Measurements from ENCODE around the gene TSR2.
"Not testable (repeated sequence)": the region's sequence is repeated elsewhere in the genome, so short reads cannot be mapped to it uniquely, and the experiment has no call there.

The TSR2 gene

GRCh38 chrX:54473993-54474859, 34.0 kb downstream of the TSR2 start:
- no peak for DNase-seq

- DNase-seq, result no peak
Observed at GRCh38 chrX:54479136-54480111, 39.2 kb downstream of the TSR2 start.

DNA sequence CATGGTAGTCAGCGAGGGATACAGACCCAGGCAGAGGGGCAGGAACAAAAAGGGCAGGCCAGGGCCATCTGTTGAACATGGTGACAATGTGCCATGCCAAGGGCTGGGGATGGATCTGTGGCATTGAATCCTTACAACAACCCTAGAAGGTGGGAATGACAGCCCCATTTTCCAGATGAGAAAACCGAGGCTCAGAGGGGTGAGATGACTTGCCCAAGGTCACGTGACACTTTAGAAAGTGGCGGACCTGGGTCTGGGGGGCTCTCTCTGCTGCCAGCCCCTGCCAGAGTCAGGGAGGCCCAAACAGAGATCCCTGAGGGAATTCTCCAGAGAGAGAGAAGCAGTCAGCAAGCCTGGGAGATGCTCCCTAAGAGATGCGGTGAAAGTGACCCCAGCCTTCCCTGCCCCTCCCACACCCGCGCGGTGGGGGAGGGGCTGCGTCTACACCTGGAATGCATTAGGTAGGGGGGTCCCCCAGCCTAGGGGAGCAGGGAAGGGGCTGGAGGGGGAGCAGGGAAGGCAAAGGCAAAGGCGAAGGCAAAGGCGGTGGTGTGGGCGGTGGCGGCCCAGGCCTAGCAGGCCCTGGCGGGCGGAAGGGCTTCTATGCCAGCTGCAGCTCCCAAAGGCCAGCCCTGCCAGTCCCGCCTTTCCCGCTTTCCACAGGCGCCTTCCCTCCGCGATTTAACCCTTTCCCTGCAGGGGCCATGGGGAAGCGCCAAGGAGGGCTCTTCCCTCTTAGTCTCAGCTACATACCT, 42.8 kb downstream of the TSR2 start:
- no peak for DNase-seq

DNA sequence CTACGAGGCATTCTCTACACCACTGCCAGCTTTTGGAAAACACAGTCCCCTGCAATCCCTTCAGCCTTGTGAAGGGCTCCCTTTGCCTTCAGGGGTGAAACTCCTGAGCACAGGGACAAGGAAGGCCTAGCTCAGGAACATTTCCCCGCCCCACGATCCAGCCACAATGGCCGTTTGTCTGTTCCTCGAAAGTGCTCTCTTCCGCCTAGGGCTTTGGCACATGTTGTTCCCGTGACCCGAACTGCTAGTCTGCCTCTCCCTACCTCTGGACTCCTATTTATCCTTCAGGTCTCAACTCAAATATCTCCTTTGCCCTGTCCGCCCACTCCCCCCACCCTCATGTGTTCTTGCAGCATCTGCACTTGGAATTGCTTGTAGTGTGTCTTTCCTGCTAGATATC, 43.7 kb downstream of the TSR2 start:
- no peak for DNase-seq

GRCh38 chrX:54484666-54485065, 44.5 kb downstream of the TSR2 start:
- no peak for DNase-seq

GRCh38 chrX:54489819-54490218, 49.6 kb downstream of the TSR2 start:
- DNase-seq, result not testable (repeated sequence)

- DNase-seq, result no peak
Observed at GRCh38 chrX:54492340-54492739, 52.1 kb downstream of the TSR2 start.

GRCh38 chrX:54494166-54494988, 54.2 kb downstream of the TSR2 start:
- DNase-seq, result no peak

Measured in CD4-positive, alpha-beta T cell treated with Interleukin-15 for 1 hour (primary cell).